HFF-Myc (cell line): ENCODE results near the gene SRSF12.

Experiments
- DNase-seq: peaks from one replicate; pipeline ENCODE4 v3.0.0-alpha.2; 2011; ENCODE audit warnings: low read depth; ENCODE audit errors: extremely low read depth
- H3K4me3 ChIP-seq: replicated peaks from 2 replicates; pipeline ENCODE4 v1.5.1; 2011; ENCODE audit warnings: low read depth, mild to moderate bottlenecking, control low read depth, low read length
- TF ChIP-seq, protein P1 (sequence below): IDR thresholded peaks from 2 replicates; pipeline ENCODE4 v1.5.1; 2012; ENCODE audit warnings: mild to moderate bottlenecking, low read depth, low read length, control low read depth; ENCODE audit errors: missing control alignments

The SRSF12 gene

GRCh38 chr6:89063881-89064280 is 54.0 kb downstream of the SRSF12 start:
- no peak for DNase-seq
- no peak overlapping the region for H3K4me3 ChIP-seq
- TF ChIP-seq, protein P1, sequence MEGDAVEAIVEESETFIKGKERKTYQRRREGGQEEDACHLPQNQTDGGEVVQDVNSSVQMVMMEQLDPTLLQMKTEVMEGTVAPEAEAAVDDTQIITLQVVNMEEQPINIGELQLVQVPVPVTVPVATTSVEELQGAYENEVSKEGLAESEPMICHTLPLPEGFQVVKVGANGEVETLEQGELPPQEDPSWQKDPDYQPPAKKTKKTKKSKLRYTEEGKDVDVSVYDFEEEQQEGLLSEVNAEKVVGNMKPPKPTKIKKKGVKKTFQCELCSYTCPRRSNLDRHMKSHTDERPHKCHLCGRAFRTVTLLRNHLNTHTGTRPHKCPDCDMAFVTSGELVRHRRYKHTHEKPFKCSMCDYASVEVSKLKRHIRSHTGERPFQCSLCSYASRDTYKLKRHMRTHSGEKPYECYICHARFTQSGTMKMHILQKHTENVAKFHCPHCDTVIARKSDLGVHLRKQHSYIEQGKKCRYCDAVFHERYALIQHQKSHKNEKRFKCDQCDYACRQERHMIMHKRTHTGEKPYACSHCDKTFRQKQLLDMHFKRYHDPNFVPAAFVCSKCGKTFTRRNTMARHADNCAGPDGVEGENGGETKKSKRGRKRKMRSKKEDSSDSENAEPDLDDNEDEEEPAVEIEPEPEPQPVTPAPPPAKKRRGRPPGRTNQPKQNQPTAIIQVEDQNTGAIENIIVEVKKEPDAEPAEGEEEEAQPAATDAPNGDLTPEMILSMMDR: no peak

GRCh38 chr6:89059227-89059626 is 58.6 kb downstream of the SRSF12 start:
- no peak overlapping the region for H3K4me3 ChIP-seq
- no peak for DNase-seq
- TF ChIP-seq, protein P1: no peak

- no peak for DNase-seq
- TF ChIP-seq, protein P1: no peak
- H3K4me3 ChIP-seq: no peak overlapping the region
Observed at GRCh38 chr6:89058627-89059026, 59.2 kb downstream of the SRSF12 start.

DNA sequence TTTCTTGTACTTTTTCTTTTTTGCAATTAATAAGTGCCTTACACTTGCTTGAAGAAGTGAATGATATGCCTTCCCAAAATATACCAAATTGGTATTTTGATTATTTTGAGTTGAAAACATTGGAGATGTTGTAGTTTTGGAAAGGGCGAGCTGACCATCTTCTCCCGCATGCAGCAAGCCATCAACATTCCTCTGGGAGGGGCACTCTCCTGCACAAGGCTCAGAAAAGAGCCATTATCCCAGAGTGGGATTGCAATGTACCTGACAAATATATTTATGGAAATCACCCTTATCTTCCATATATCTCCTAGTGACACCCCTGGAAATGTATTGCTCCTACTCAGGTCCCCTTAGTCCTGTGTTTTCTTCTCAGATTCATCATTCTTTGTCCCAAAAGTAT is 60.1 kb downstream of the SRSF12 start:
- no peak overlapping the region for H3K4me3 ChIP-seq
- DNase-seq: no peak
- TF ChIP-seq, protein P1: no peak

- TF ChIP-seq, protein P1: no peak
Observed at GRCh38 chr6:89054208-89054607, 63.7 kb downstream of the SRSF12 start.

GRCh38 chr6:89051676-89052075 is 66.2 kb downstream of the SRSF12 start:
- TF ChIP-seq, protein P1: no peak
- no peak overlapping the region for H3K4me3 ChIP-seq
- no peak for DNase-seq

More at GRCh38 chr6:89054208-89054607, 63.7 kb downstream of the SRSF12 start:
- DNase-seq: no peak
- no peak overlapping the region for H3K4me3 ChIP-seq

- no peak overlapping the region for H3K4me3 ChIP-seq
- DNase-seq: no peak
- TF ChIP-seq, protein P1: no peak
Observed at GRCh38 chr6:89050697-89051096, 67.2 kb downstream of the SRSF12 start.
